Kidney (tissue), 14 donors: ENCODE data around the gene CMTM2. TPM values are rescaled to one million over a fixed set of nuclear protein-coding genes. Genes with fewer than 3 reads are reported as not detected.

Source experiments
- DNase-seq, 5 donors: peaks; one replicate each; pipeline ENCODE4 v3.0.0-alpha.2; 2013 to 2020
- FAIRE-seq: peaks from 2 replicates; lab custom pipeline; 2012; peaks lifted over from hg19 to GRCh38; lab: Jason Lieb, UNC
- H3K27ac ChIP-seq, 2 donors: one replicate each; pipeline ENCODE4 v1.7.0; 2013; ENCODE audit warnings: low read depth in 2 of 2, low read length in 2 of 2, inconsistent platforms in 1 of 2
- H3K27me3 ChIP-seq: one replicate; pipeline ENCODE4 v1.7.1; 2013; ENCODE audit warnings: low read length, inconsistent platforms; ENCODE audit not compliant: control insufficient read depth, insufficient read depth
- H3K36me3 ChIP-seq, 3 donors: one replicate each; pipeline versions ENCODE4 v1.7.0 to v1.7.1; 2013; ENCODE audit warnings: low read length in 3 of 3, control low read depth in 1 of 3, inconsistent platforms in 1 of 3; ENCODE audit not compliant: insufficient read depth in 3 of 3, control insufficient read depth in 2 of 3
- H3K4me1 ChIP-seq, 3 donors: one replicate each; pipeline versions ENCODE4 v1.7.0 to v1.7.1; 2013; ENCODE audit warnings: low read length in 3 of 3, inconsistent platforms in 1 of 3, low read depth in 1 of 3; ENCODE audit not compliant: control insufficient read depth in 2 of 3, insufficient read depth in 2 of 3
- H3K4me3 ChIP-seq, 3 donors: one replicate each; pipeline versions ENCODE4 v1.7.0 to v1.8.1; 2013; ENCODE audit warnings: low read length in 3 of 3, control low read depth in 1 of 3, inconsistent platforms in 1 of 3
- H3K9ac ChIP-seq, 3 donors: one replicate each; pipeline versions ENCODE4 v1.7.0 to v1.7.1; 2013; ENCODE audit warnings: low read length in 3 of 3, control low read depth in 1 of 3, inconsistent platforms in 1 of 3
- H3K9me3 ChIP-seq, 3 donors: one replicate each; pipeline versions ENCODE4 v1.7.0 to v1.7.1; 2013; ENCODE audit warnings: low read length in 3 of 3, control low read depth in 1 of 3, inconsistent platforms in 1 of 3; ENCODE audit not compliant: control insufficient read depth in 2 of 3, insufficient read depth in 1 of 3
- CTCF ChIP-seq: IDR thresholded peaks from 3 replicates; pipeline ENCODE4 v1.5.1; 2012; ENCODE audit warnings: mild to moderate bottlenecking, moderate library complexity, borderline replicate concordance; ENCODE audit not compliant: insufficient read depth; ENCODE audit errors: extremely low read depth
- intact Hi-C: fragments of 100-400 bp; cut with DNase I; formaldehyde crosslinking; loops from one replicate; pipeline ENCODE4 v1.11.1; 2022
- polyA plus RNA-seq: library from polyadenylated mRNA; stranded (reverse); fragments of 350-450 nt; fragmentation: Illumina TruSeq; extraction: RNeasy Lipid Tissue Mini Kit (QIAGEN cat#74804); gene quantifications from one replicate; pipeline ENCODE4 v1.2.3, GENCODE V29; 2014; ENCODE audit warnings: low read depth, low replicate concordance; ENCODE audit not compliant: insufficient read depth
- total RNA-seq: library from RNA; stranded (reverse); fragmentation: NEBNext Ultra II Directional; extraction: Animal tissue kit (Norgen Biotek cat#: 25700); gene quantifications from one replicate; pipeline ENCODE4 v1.2.1, GENCODE V29; 2021
- donor health status: control.
- donor health status: control.
- donor health status: control.
- donor health status: control.
- donor health status: control.
- donor health status: DM: yes; HTN: yes; CAD: no.
- donor health status: Normal renal cell carcinoma (clear cell type).

The CMTM2 gene
- total and polyA plus RNA-seq, 2 donors from 2014 or later, result 0.25 TPM; not detected in 1

DNA sequence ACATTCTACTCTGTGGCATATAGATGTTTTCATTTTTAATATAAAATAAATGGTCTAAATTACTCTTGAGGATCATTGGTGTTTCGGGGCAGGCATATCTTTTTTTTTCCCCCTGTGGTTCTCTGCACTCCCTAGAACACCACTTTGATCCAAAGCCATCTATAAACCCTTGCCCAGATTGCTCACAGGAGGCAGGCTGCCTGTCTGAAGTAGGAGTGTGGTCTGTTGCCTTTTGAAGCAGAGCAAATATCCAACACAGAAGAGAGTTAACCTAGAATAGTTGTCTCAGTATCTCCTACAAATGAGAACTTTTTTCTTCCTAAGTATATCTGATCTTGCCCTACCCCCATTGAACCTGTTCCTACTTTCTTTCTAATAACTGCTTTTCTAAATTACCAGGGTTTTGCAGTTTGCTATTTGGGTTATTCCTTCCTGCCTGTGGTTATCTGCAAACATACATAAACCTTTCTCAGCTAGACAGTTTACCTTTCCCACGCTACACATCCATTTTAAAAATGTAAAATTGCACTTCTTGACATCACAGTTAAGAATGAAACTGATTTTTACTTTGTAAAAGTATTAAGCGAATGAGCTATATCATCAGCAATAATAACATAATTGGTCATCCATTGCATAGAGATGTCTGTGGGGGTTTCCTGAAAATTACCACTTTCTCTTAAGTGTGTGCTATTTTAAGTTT, 17.7 kb upstream of the CMTM2 start:
- Histone ChIP-seq H3K27ac (no peak overlapping the region), H3K27me3 (no peaks in the 10 kb centered on the region), H3K4me1 (no peaks in the 10 kb centered on the region), H3K36me3 (peaks cover 3 to 9% (median 3%) of the 10 kb centered on the region in 3 donors), H3K4me3 (no peak overlapping the region), H3K9ac (no peak overlapping the region), H3K9me3 (no peaks in the 10 kb centered on the region)
- TF ChIP-seq CTCF, result no peak
- DNase-seq, result no peak
- FAIRE-seq, result no peak
- intact Hi-C loops, result no loop called here

GRCh38 chr16:66562409-66562808, 16.9 kb upstream of the CMTM2 start:
- no peak for TF ChIP-seq CTCF
- no peaks in the 10 kb centered on the region for H3K9me3 ChIP-seq
- DNase-seq (no peak), FAIRE-seq (no peak)
- H3K9ac ChIP-seq, result no peak overlapping the region
- H3K36me3 ChIP-seq, result peaks cover 3 to 9% (median 3%) of the 10 kb centered on the region in 3 donors
- H3K4me1 ChIP-seq, result no peaks in the 10 kb centered on the region
- intact Hi-C loops, result no loop called here
- no peak overlapping the region for H3K27ac ChIP-seq
- H3K27me3 ChIP-seq, result no peaks in the 10 kb centered on the region
- no peak overlapping the region for H3K4me3 ChIP-seq

DNA sequence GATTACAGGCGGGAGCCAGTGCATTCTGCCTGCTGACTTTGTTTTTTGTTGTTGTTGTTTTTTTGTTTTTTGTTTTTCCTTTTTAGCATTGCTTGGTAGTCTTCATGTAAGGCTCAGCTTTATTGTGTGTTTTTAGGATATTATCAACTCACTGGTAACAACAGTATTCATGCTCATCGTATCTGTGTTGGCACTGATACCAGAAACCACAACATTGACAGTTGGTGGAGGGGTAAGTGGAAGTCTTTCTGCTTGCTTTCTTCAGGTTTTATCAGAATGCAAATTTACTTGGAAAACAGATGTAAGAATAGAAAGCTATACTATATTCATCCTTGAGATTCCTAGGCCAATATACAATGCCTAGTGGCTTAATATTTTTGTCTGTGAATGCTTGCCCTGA, 16.3 kb upstream of the CMTM2 start:
- no peak for FAIRE-seq
- Histone ChIP-seq H3K27ac (no peak overlapping the region), H3K4me1 (no peaks in the 10 kb centered on the region), H3K9ac (no peak overlapping the region), H3K36me3 (peaks cover 3 to 9% (median 3%) of the 10 kb centered on the region in 3 donors), H3K27me3 (no peaks in the 10 kb centered on the region), H3K4me3 (no peak overlapping the region), H3K9me3 (no peaks in the 10 kb centered on the region)
- TF ChIP-seq CTCF, result no peak
- intact Hi-C loops, result no loop called here
- no peak for DNase-seq
